WERI-Rb-1 (cell line): ENCODE data around the gene MAFG.
A peak's percentile ranks its signal among the peaks of the same experiment; 100 is the strongest.
"Not testable (repeated sequence)": the region's sequence is repeated elsewhere in the genome, so short reads cannot be mapped to it uniquely, and the experiment has no call there.

Source experiments
- DNase-seq: peaks from one replicate; pipeline ENCODE4 v3.0.0-alpha.2; 2020
- H3K27ac ChIP-seq: fragments of 250-450 bp; sonication (Bioruptor Pico); 2 replicates; pipeline ENCODE4 v1.5.1; 2020; ENCODE audit warnings: mild to moderate bottlenecking, moderate library complexity
- H3K27me3 ChIP-seq: fragments of 250-450 bp; sonication (Bioruptor Pico); 2 replicates; pipeline ENCODE4 v1.5.1; 2021; ENCODE audit warnings: mild to moderate bottlenecking, low read depth, moderate library complexity; ENCODE audit not compliant: insufficient read depth, severe bottlenecking
- H3K36me3 ChIP-seq: fragments of 250-450 bp; sonication (Bioruptor Pico); 2 replicates; pipeline ENCODE4 v1.5.1; 2020; ENCODE audit warnings: mild to moderate bottlenecking, moderate library complexity
- H3K4me3 ChIP-seq: 2 replicates; pipeline ENCODE4 v1.5.1; 2011; ENCODE audit warnings: low read depth, mild to moderate bottlenecking, control low read depth, low read length
- H3K9me3 ChIP-seq: fragments of 250-450 bp; sonication (Bioruptor Pico); 2 replicates; pipeline ENCODE4 v1.5.1; 2021; ENCODE audit warnings: mild to moderate bottlenecking, moderate library complexity; ENCODE audit not compliant: severe bottlenecking
- CTCF ChIP-seq: IDR thresholded peaks from 2 replicates; pipeline ENCODE4 v1.5.1; 2011; ENCODE audit warnings: low read depth, mild to moderate bottlenecking, control low read depth, inconsistent platforms, low read length

Gene MAFG

GRCh38 chr17:81921537-81921862, 6.0 kb downstream of the MAFG start:
- Histone ChIP-seq H3K9me3 (no peaks in the 10 kb centered on the region), H3K27ac (no peak overlapping the region), H3K4me3 (no peak overlapping the region), H3K27me3 (no peaks in the 10 kb centered on the region), H3K36me3 (peaks cover 39% of the 10 kb centered on the region)
- no peak for TF ChIP-seq CTCF
- DNase-seq, result no peak

DNA sequence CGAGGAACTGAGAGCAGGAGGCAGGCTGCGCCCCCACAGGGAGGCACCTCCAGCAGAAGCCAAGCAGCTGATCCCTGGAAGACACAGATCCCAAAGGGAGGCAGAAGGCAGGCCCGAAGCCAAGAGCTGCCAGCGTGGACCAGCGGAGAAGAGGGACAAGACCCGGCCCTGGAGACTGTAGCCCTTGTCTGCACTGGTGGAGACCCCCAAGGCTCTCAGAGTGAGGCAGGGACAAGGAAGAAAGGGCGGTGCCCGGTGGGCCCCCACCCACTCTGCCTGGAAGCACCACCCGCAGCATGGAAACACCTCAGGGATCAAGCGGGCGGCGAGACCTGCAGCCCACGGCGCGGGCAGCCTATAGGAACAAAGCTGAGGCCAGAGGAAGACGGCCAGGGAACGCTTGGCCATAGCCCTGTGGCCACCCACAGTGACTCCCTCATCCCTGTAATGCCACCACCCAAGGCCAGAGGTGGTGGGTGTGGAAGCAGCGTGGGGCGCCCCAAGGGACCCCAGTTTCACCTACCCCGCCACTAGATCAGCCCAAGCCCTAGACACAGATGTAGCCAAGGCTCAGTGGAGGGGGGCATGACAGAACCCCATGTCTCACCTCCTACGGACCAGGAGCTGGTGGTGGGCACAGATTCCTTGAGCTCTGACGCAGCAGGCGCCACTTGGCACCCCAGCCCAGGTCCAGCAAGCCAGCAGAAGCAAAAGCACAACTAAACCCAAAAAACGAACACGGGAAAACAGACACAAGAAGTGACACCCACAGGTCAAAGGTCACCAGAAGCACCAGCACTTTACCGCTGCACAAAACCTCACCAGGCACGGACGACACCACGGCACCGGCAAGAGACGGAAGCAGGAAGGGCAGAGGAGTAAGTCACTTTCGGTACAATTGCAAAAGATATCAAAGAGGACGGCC, 6.7 kb downstream of the MAFG start:
- DNase-seq, result no peak
- Histone ChIP-seq H3K27me3 (no peaks in the 10 kb centered on the region), H3K9me3 (no peaks in the 10 kb centered on the region), H3K36me3 (peaks cover 44% of the 10 kb centered on the region), H3K4me3 (no peak overlapping the region), H3K27ac (no peak overlapping the region)
- no peak for TF ChIP-seq CTCF

GRCh38 chr17:81918832-81919545, 8.5 kb downstream of the MAFG start:
- no peak for DNase-seq
- no peaks in the 10 kb centered on the region for H3K9me3 ChIP-seq
- H3K36me3 ChIP-seq, result peaks cover 63% of the 10 kb centered on the region

DNA sequence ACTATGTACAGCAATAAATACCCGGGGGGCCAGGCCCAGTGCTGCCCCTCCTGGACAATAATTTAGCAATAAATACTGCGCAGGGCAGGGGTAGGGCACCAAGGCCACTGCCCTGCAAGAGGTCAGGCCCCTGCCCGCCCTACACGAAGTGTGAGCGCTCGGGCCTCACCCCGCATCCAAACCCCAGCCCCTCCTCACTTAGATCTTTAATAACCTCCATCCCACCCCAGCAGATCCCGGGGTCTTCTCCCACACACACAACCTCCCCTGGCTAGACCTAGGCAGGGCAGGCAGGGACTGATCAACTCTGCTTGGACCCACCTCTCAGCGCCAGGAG, 9.2 kb downstream of the MAFG start:
- peaks cover 70% of the 10 kb centered on the region for H3K36me3 ChIP-seq
- peak overlapping the region; percentile 55; the same call in 1 of the 2 replicates for H3K4me3 ChIP-seq
- not testable (repeated sequence) for H3K9me3 ChIP-seq, DNase-seq, H3K27me3 ChIP-seq, H3K27ac ChIP-seq

More at GRCh38 chr17:81918832-81919545, 8.5 kb downstream of the MAFG start:
- H3K27me3 ChIP-seq, result no peaks in the 10 kb centered on the region
- H3K27ac ChIP-seq, result no peak overlapping the region
- H3K4me3 ChIP-seq, result no peak overlapping the region
- no peak for TF ChIP-seq CTCF

GRCh38 chr17:81917565-81918332, 9.8 kb downstream of the MAFG start, which contains the start of gene SIRT7:
Gene SIRT7 (minus strand): TSS chr17:81918176. CDS start chr17:81918131, 45 bp downstream.
- peak; percentile 85 for DNase-seq
- H3K4me3 ChIP-seq, result peak within 1 kb of the TSS; percentile 55
- TF ChIP-seq CTCF, result no peak
- no peaks in the 10 kb centered on the region for H3K9me3 ChIP-seq
- peaks cover 73% of the 10 kb centered on the region for H3K36me3 ChIP-seq
- H3K27me3 ChIP-seq, result no peaks in the 10 kb centered on the region
- peak within 1 kb of the TSS; percentile 15; the same call in 1 of the 2 replicates for H3K27ac ChIP-seq
